GM20000 (cell line): Measurements from ENCODE around the gene TRPC4.

Experiments used
- DNase-seq: peaks from one replicate; pipeline ENCODE4 v3.0.0; 2012; ENCODE audit warnings: low spot score
- TF ChIP-seq, protein P1 (sequence below): IDR thresholded peaks from 2 replicates; pipeline ENCODE4 v1.5.1; 2012; ENCODE audit warnings: mild to moderate bottlenecking, control low read depth; ENCODE audit errors: extremely low read depth, missing control alignments

TRPC4 gene

DNA sequence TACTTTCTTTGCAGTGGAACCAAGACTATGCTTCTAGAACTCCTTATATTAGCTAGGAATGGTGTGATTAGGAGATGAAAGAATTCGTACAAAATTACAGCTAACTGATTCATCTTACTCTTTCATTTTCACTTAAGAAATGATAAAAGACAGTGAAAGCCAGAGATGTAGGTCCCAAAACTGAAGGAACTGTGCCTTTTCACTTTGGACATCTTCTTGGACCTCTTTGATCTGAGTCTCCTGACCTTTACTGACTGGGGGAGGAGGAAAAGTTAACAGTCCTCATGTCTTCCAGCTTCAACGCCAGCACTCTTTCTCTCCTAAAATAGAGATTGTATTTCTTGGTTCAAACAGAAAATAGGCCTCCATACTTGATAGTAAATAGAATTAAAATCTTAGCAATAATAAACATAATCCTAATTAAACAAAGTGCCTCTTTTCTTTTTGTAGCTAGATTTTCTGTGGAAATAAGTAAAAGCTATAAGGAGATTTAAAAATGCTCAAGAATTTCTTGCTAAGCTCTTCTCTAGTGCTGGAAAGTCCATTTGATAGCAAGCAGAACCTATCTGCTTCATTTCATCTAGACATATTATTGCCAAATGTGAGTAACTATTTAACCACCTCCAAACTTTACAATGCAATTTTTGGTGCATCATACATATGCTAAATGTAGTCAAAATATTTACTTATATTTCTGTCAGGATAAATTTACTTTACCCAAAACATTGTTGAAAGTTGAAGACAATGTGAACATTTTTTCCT lies 161.7 kb downstream of the TRPC4 start:
- TF ChIP-seq, protein P1, sequence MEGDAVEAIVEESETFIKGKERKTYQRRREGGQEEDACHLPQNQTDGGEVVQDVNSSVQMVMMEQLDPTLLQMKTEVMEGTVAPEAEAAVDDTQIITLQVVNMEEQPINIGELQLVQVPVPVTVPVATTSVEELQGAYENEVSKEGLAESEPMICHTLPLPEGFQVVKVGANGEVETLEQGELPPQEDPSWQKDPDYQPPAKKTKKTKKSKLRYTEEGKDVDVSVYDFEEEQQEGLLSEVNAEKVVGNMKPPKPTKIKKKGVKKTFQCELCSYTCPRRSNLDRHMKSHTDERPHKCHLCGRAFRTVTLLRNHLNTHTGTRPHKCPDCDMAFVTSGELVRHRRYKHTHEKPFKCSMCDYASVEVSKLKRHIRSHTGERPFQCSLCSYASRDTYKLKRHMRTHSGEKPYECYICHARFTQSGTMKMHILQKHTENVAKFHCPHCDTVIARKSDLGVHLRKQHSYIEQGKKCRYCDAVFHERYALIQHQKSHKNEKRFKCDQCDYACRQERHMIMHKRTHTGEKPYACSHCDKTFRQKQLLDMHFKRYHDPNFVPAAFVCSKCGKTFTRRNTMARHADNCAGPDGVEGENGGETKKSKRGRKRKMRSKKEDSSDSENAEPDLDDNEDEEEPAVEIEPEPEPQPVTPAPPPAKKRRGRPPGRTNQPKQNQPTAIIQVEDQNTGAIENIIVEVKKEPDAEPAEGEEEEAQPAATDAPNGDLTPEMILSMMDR, result no peak
- DNase-seq, result no peak

DNA sequence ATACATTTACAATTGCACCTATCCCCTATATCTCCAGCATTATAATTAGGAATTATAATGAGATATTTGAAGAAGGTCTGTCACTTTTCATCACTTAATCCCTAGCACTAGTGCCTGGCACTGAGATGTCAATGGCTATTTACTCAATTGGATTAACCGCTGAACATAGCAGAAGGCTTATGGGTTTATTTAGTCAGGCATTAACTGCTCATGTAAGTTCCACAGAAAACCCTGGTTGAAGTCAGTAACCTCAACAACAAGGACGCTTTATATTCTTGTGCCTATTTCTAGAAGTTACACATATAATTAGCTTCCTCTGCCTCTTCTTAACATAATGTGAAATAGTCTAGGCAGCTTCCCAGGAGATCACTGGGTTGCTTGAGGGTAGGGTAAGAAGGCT lies 163.5 kb downstream of the TRPC4 start:
- DNase-seq, result no peak
- TF ChIP-seq, protein P1, result no peak

DNA sequence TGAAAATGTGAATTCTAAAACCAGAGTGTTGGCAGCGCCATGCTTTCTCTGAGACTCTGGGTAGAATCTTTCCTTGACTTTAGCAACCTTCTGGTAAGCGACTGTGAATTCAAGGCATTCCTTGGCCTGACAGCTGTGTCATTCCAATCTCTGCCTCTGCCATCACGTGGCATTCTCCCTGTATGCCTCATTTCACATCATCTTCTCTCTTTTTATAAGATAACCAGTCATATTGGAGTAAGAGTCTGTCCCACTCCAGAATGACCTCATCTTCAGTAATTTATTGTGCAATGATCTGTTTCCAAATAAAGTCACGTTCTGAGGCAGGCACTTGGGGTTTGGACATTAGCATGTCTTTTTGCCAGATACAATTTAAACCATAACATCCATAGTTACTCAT lies 167.6 kb downstream of the TRPC4 start:
- DNase-seq, result no peak

DNA sequence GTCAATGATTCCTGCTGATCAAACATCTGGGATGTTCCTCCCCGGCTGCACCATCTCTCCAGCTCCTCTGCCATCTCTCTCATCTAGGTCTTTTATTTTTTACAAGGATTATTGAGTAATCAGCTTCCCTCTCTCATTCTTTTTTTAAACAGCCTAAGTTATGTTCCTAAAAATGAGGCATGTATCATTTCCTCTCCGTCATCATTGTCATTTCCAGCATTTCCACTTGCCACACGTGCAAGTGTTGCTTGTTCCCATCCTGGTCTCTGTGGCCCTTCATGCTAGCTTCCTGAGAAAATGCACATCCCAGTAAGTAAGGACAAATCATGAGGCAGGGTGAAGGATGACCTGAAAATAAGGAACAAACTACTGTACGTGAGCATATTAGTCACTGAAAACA lies 168.3 kb downstream of the TRPC4 start:
- TF ChIP-seq, protein P1, result no peak
- no peak for DNase-seq

More for the DNA sequence above, 167.6 kb downstream of the TRPC4 start:
- TF ChIP-seq, protein P1, result no peak

DNA sequence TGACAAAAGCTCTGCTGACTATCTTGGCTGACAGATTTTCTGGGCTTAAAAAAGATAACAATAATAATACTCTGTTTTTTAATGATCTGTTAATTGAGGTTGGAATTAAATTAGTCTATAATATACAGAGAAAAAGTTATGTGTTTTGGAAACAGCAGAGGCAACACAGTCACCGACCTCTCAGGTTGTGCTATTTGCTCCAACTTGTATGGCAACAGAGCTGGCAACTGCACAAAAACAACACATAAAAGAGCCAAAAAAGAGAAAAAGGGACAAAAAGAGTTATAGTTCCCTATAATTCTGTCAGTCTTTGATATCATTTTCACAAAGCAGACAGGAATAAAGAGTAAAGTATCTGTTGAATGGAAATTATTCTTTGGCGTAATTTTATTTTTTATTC lies 168.7 kb downstream of the TRPC4 start:
- TF ChIP-seq, protein P1, result no peak
- no peak for DNase-seq

DNA sequence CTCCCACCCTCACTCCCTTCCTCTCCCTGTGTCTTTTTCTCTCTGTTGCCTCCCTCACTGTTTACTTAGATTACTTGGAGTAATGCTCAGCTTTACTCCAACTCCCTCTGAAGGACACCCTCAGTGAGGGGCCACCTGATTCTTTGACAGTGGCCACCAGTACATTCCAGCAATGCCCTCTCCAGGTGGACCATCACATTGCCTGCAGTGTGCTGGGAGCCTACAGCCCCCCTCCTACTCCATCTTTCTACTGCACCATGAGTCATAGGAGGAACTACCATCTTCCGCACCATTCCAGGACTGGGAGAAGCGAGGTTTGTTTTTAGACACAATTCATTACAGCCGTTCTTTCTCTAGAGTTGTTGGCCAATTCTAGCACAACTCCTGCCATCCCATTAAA lies 174.4 kb downstream of the TRPC4 start:
- TF ChIP-seq, protein P1, result no peak
- DNase-seq, result no peak

DNA sequence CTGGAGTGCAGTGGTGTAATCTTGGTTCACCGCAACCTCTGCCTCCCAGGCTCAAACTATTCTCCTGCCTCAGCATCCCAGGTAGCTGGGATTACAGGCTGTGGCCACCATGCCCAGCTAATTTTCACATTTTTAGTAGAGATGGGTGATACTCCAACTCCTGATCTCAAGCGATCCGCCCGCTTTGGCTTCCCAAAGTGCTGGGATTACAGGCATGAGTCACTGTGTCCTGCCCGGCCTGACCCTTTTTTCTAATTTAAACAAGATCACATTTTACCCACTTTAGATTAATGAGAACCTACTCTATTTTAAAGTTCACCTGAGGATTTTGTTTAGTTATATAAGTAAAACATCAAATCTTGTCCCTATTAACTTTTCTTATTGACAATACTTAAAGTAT lies 179.2 kb downstream of the TRPC4 start:
- TF ChIP-seq, protein P1, result no peak
- DNase-seq, result no peak
